K562 (cell line): ENCODE results near the gene BORA. TPM values are rescaled to one million over a fixed set of nuclear protein-coding genes. Genes with fewer than 3 reads are reported as not detected.

Experiments used
- ELF1 ChIP-seq: fragments of 200-800 bp; sonication (Bioruptor generic); IDR thresholded peaks from 2 replicates; pipeline ENCODE4 v1.6.1; 2016; ENCODE audit warnings: missing genetic modification characterization, missing compliant biosample characterization
- HBP1 ChIP-seq: fragments of 450-650 bp; formaldehyde crosslinking; IDR thresholded peaks from 2 replicates; pipeline ENCODE4 v1.4.0; 2022; ENCODE audit warnings: missing genetic modification characterization
- OTX1 ChIP-seq: fragments of 450-650 bp; formaldehyde crosslinking; IDR thresholded peaks from 2 replicates; pipeline ENCODE4 v1.4.0; 2022; ENCODE audit warnings: mild to moderate bottlenecking
- RFX5 ChIP-seq: IDR thresholded peaks from 2 replicates; pipeline ENCODE4 v1.6.1; 2011; ENCODE audit warnings: low read depth, mild to moderate bottlenecking, improper control_type of control experiment, low read length
- SREBF1 ChIP-seq: fragments of 150-350 bp; IDR thresholded peaks from 2 replicates; pipeline ENCODE4 v1.6.1; 2014; ENCODE audit warnings: antibody characterized with exemption, low read depth, low read length, borderline replicate concordance
- TCF3 ChIP-seq: sonication (generic); formaldehyde crosslinking; IDR thresholded peaks from 2 replicates; pipeline ENCODE4 v1.4.0; 2020; ENCODE audit warnings: mild to moderate bottlenecking, missing genetic modification reagents
- TRIM28 ChIP-seq: fragments of 450-650 bp; IDR thresholded peaks from 2 replicates; pipeline ENCODE4 v1.6.1; 2017
- polyA plus RNA-seq, 8 experiments: library from polyadenylated mRNA; depleted of rRNA in 4 of 8; stranded (reverse) in 5 of 8; unstranded in 3 of 8; fragments of >200 nt; fragmentation: Nextera tagmentation in 2 of 8; fragmentation: Illumina TruSeq in 1 of 8; extraction: Ambion mirVana in 2 of 8; extraction: Trizol in 1 of 8; gene quantifications; 2 replicates each; pipeline versions ENCODE4 v1.2.1 to v1.2.3, GENCODE V29; 2011 to 2014; ENCODE audit warnings: inconsistent platforms in 1 of 8, missing spikeins in 1 of 8
- total RNA-seq, 7 experiments: library from RNA; depleted of rRNA in 6 of 7; stranded (reverse); fragments of >200 nt in 6 of 7; fragmentation: Illumina TruSeq in 2 of 7; extraction: Trizol in 2 of 7; gene quantifications; 2 replicates each; pipeline versions ENCODE4 v1.2.1 to v1.2.3, GENCODE V29; 2011 to 2021; ENCODE audit warnings: low replicate concordance in 1 of 7
- TF ChIP-seq, protein P1 (sequence below), 2 experiments: fragments of 450-650 bp; IDR thresholded peaks; 2 replicates each; pipeline ENCODE4 v1.6.1; 2016; ENCODE audit warnings: mild to moderate bottlenecking in 2 of 2, borderline replicate concordance in 1 of 2, low read depth in 1 of 2, moderate library complexity in 1 of 2
- TF ChIP-seq, protein P2 (sequence below): sonication (generic); formaldehyde crosslinking; IDR thresholded peaks from 2 replicates; pipeline ENCODE4 v1.8.1; 2023; ENCODE audit warnings: mild to moderate bottlenecking, missing genetic modification reagents
- TF ChIP-seq, protein P3 (sequence below): fragments of 450-650 bp; IDR thresholded peaks from 2 replicates; pipeline ENCODE4 v1.7.1; 2018; ENCODE audit warnings: mild to moderate bottlenecking, low read depth; ENCODE audit not compliant: partially characterized antibody

Gene BORA
- total and polyA plus RNA-seq, 9 of the 15 experiments (the other 6 are each of a cell fraction or from before 2014, with no cell fraction given): 12.4 to 21.5 (median 18.2) TPM

GRCh38 chr13:72781451-72782439 lies 54.0 kb downstream of the BORA start, which contains the start of the genes DIS3 and PIBF1 (continued):
- TF ChIP-seq, protein P1, sequence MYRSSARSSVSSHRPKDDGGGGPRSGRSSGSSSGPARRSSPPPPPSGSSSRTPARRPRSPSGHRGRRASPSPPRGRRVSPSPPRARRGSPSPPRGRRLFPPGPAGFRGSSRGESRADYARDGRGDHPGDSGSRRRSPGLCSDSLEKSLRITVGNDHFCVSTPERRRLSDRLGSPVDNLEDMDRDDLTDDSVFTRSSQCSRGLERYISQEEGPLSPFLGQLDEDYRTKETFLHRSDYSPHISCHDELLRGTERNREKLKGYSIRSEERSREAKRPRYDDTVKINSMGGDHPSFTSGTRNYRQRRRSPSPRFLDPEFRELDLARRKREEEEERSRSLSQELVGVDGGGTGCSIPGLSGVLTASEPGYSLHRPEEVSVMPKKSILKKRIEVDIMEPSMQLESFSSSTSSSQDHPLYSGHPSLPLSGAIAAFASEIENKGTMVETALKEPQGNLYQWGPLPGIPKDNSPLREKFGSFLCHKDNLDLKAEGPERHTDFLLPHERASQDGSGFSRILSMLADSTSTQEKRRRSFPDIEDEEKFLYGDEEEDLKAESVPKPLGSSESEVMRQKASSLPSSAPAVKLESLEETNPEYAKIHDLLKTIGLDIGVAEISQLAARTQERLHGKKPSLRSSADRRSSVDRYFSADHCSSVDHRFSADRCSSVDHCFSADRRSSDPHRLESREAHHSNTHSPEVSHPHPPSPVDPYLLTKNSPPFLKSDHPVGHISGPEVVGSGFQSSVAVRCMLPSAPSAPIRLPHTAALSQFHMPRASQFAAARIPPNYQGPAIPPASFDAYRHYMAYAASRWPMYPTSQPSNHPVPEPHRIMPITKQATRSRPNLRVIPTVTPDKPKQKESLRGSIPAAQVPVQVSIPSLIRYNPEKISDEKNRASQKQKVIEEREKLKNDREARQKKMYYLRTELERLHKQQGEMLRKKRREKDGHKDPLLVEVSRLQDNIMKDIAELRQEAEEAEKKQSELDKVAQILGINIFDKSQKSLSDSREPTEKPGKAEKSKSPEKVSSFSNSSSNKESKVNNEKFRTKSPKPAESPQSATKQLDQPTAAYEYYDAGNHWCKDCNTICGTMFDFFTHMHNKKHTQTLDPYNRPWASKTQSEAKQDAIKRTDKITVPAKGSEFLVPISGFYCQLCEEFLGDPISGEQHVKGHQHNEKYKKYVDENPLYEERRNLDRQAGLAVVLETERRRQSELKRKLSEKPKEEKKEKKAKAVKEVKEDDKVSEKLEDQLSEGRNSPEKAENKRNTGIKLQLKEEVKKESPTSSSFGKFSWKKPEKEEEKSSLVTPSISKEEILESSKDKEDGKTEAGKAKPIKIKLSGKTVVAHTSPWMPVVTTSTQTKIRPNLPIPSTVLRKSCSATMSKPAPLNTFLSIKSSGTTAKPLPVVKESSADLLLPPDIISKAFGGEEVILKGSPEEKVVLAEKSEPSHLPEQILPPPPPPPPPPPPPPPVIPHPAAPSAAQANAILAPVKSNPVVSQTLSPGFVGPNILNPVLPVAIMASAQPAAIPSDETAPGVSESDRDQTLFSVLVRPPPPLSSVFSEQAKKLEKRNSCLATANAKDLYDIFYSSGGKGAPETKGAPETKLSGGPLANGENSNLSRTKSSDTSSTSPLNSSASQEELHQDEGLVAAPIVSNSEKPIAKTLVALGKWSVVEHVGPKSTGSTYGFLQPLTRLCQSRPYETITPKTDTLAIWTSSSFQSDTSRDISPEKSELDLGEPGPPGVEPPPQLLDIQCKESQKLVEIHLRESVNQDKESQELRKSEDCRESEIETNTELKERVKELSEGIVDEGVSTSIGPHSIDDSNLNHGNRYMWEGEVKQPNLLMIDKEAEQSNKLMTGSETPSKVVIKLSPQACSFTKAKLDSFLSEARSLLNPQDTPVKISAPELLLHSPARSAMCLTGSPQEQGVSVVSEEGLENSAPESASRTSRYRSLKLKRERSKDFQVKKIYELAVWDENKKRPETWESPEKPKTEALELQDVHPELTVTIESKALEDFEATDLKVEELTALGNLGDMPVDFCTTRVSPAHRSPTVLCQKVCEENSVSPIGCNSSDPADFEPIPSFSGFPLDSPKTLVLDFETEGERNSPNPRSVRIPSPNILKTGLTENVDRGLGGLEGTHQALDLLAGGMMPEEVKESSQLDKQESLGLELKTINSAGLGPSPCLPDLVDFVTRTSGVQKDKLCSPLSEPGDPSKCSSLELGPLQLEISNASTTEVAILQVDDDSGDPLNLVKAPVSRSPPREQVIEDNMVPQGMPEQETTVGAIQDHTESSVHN (IDR thresholded peaks at IDR 0.05; ENCODE audit: borderline replicate concordance in 1 of 2, low read depth in 1 of 2): no peak
- TF ChIP-seq OTX1 (CRISPR knock-in tag) (no peak), TRIM28 (no peak), RFX5 (no peak), SREBF1 (no peak), ELF1 (tag) (peak; percentile 71), TCF3 (CRISPR knock-in tag) (no peak), HBP1 (CRISPR knock-in tag) (no peak)
- TF ChIP-seq, protein P2, sequence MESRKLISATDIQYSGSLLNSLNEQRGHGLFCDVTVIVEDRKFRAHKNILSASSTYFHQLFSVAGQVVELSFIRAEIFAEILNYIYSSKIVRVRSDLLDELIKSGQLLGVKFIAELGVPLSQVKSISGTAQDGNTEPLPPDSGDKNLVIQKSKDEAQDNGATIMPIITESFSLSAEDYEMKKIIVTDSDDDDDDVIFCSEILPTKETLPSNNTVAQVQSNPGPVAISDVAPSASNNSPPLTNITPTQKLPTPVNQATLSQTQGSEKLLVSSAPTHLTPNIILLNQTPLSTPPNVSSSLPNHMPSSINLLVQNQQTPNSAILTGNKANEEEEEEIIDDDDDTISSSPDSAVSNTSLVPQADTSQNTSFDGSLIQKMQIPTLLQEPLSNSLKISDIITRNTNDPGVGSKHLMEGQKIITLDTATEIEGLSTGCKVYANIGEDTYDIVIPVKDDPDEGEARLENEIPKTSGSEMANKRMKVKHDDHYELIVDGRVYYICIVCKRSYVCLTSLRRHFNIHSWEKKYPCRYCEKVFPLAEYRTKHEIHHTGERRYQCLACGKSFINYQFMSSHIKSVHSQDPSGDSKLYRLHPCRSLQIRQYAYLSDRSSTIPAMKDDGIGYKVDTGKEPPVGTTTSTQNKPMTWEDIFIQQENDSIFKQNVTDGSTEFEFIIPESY: no peak
- TF ChIP-seq, protein P3, sequence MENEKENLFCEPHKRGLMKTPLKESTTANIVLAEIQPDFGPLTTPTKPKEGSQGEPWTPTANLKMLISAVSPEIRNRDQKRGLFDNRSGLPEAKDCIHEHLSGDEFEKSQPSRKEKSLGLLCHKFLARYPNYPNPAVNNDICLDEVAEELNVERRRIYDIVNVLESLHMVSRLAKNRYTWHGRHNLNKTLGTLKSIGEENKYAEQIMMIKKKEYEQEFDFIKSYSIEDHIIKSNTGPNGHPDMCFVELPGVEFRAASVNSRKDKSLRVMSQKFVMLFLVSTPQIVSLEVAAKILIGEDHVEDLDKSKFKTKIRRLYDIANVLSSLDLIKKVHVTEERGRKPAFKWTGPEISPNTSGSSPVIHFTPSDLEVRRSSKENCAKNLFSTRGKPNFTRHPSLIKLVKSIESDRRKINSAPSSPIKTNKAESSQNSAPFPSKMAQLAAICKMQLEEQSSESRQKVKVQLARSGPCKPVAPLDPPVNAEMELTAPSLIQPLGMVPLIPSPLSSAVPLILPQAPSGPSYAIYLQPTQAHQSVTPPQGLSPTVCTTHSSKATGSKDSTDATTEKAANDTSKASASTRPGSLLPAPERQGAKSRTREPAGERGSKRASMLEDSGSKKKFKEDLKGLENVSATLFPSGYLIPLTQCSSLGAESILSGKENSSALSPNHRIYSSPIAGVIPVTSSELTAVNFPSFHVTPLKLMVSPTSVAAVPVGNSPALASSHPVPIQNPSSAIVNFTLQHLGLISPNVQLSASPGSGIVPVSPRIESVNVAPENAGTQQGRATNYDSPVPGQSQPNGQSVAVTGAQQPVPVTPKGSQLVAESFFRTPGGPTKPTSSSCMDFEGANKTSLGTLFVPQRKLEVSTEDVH: peak; percentile 96
